Measurements from ENCODE around the gene BARHL1. TPM values are rescaled to one million over a fixed set of nuclear protein-coding genes. Genes with fewer than 3 reads are reported as not detected.

Gene BARHL1
- total RNA-seq = not detected

DNA sequence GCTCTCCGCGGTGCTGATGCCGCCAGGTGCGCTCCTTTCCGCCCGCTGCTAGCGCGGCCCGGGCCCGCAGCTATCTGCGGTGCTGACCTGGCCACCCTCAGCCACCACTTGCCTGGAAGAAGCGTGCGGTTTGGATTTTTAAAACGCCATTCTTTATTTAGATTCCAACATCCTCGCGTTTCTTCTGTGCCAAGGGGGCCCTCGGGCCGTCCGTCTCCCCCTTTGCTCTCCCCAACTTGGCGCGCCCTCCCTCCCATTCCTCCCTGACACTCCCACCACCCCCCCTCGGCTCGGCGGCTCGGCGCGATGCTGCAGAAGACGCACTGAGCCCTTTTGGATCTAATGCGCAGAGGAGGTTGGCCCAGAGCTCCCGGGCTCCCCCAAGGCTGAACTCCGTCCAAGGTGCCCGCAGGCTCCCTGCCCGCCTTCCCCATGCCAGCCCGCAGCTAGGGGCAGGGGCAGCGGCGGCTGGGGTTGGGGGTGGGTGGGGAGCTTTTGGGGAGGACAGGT, at the start of gene BARHL1:
TSS of gene BARHL1 (plus strand) at position 331 of the 510 bp plus-strand sequence. CDS start 192 bp downstream, outside the sequence.
- DNase-seq (ENCODE audit: low spot score) (no peak), ATAC-seq (ENCODE audit: low FRiP score) (no peak)

DNA sequence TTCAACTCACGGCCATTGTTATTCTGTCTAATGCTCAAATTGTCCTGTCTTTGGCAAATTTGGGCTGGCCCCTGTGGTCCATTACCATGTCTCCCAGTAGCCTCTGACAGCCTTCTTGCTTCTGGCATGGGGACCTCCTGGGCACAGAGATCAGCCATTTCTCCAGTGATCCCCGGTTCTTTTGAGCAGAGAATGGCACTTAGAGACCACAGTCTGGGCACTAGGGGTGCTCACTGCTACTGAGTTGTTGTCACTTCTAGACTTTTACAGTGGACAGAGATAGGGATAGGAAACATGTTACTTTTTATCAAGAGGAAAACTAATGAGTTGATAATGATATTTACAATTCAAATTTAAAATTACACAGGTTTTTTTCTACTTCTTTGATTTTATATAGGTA, 47.6 kb upstream of the BARHL1 start:
- DNase-seq (ENCODE audit: low spot score) (no peak), ATAC-seq (ENCODE audit: low FRiP score) (no peak)
- TF ChIP-seq, protein P1, sequence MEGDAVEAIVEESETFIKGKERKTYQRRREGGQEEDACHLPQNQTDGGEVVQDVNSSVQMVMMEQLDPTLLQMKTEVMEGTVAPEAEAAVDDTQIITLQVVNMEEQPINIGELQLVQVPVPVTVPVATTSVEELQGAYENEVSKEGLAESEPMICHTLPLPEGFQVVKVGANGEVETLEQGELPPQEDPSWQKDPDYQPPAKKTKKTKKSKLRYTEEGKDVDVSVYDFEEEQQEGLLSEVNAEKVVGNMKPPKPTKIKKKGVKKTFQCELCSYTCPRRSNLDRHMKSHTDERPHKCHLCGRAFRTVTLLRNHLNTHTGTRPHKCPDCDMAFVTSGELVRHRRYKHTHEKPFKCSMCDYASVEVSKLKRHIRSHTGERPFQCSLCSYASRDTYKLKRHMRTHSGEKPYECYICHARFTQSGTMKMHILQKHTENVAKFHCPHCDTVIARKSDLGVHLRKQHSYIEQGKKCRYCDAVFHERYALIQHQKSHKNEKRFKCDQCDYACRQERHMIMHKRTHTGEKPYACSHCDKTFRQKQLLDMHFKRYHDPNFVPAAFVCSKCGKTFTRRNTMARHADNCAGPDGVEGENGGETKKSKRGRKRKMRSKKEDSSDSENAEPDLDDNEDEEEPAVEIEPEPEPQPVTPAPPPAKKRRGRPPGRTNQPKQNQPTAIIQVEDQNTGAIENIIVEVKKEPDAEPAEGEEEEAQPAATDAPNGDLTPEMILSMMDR (IDR thresholded peaks at IDR 0.05) = no peak

More for the DNA sequence above, at the start of gene BARHL1:
- TF ChIP-seq, protein P1 (IDR thresholded peaks at IDR 0.05) = no peak

DNA sequence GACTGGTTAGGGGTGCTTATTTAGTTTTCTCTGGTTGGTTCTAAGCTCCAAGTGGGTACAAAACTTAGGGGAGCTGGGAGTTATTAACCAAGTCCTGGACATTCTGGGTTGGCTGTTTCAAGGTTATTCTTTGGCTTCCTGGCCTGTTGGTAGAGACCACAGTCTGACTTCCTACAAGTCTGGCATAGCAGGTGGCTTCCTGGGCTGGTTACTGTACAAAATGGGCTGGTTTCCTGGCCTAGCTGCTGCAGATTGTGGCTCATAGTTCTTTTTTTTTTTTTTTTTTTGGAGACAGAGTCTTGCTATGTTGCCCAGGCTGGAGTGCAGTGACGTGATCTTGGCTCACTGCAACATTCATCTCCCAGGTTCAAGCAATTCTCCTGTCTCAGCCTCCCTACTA, 46.3 kb upstream of the BARHL1 start:
- DNase-seq (ENCODE audit: low spot score) (no peak), ATAC-seq (ENCODE audit: low FRiP score) (no peak)
- TF ChIP-seq, protein P1 (IDR thresholded peaks at IDR 0.05) = no peak

DNA sequence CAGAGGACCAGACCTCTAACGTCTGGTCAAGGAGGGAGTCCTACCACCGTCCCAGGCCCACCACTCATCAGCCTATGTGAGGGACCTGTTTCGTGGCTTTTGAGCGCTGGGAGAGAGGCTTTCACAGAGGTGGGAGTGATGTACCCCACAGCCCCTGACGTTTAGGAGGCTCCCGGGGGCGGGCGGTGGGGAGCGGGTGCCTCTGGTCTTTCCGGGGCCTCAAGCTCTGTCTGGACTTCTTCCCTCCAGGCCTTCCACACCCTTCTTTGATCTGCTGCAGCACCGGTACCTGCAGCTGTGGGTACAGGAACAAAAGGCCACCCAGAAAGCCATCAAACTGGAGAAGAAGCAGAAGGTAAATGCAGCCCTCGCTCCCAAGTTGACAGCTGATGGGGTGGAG, 45.1 kb upstream of the BARHL1 start:
- ATAC-seq (ENCODE audit: low FRiP score) (no peak), DNase-seq (ENCODE audit: low spot score) (no peak)
- TF ChIP-seq, protein P1 (IDR thresholded peaks at IDR 0.05) = no peak

DNA sequence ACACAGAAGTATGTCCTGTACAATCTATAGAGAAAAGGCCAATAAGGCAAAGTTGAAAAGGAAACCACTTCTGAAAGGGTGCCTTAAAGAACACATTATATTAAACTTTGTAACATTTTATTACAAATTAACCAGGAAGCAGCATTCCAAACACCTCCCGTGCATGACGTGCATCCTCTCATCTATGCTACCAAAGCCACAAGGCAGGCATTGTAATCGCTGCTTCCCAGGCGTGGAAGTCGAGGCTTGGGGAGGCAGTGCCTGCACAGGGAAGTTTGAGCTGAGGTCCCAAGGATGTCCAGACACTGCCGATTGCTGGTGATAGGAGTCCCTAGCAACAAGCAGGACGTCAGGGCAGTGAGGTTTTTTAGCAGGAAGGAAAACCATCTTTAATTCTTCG, 44.3 kb upstream of the BARHL1 start:
- TF ChIP-seq, protein P1 (IDR thresholded peaks at IDR 0.05) = no peak
- no peak for DNase-seq (ENCODE audit: low spot score)
- ATAC-seq (ENCODE audit: low FRiP score) = no peak

DNA sequence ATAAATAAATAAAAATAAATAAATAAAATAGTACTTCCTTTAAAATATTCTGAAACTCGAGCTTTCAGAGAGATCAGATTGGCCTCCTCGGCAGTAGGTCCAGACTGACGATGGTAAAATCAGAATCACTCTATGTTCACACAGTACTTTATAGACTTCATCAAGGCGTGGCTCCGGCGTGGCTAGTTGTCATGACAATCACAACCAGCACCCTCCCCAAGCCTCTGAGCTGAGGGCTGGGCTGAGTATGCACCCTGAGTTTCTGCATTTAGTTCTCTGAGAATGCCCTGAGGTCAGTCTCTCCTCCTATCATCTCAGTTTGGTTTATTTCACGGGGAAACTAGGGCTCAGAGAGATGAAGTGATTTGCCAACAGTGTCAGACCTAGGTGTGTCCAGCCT, 43.3 kb upstream of the BARHL1 start:
- DNase-seq (ENCODE audit: low spot score) (no peak), ATAC-seq (ENCODE audit: low FRiP score) (no peak)
- TF ChIP-seq, protein P1 (IDR thresholded peaks at IDR 0.05) = no peak

DNA sequence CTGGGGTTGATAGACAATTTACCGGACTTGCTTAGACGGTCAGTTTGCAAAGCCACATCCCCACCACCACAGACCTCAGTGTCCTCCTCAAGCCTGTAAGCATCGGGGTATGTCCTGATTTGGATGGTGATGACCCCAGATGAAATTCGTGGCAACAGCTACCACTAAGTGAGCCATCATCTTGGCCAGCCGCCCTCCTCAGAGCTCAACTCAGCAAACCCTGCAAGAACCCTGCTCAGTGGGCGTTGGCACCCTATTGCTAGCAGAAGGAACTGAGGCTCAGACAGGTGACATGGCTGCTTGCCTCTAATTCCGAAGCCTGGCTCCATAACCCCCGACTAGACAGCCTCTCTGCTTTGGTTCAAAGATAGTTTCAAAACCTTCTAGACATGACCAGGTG, 41.4 kb upstream of the BARHL1 start:
- TF ChIP-seq, protein P1 (IDR thresholded peaks at IDR 0.05) = no peak
- DNase-seq (ENCODE audit: low spot score) = no peak
- no peak for ATAC-seq (ENCODE audit: low FRiP score)

All from omental fat pad (tissue), 4 donors.